NCI-H2107 treated with DMSO at 0.1 percent for 48 hours (cell line): Measurements from ENCODE around the gene TECRL.

ENCODE experiments used
- DNase-seq: peaks from one replicate; lab custom pipeline; 2025; ENCODE audit not compliant: unreplicated experiment; lab: John Stamatoyannopoulos, UW

The TECRL gene

GRCh38 chr4:64330143-64330542 is 79.1 kb downstream of the TECRL start:
- DNase-seq: no peak

DNA sequence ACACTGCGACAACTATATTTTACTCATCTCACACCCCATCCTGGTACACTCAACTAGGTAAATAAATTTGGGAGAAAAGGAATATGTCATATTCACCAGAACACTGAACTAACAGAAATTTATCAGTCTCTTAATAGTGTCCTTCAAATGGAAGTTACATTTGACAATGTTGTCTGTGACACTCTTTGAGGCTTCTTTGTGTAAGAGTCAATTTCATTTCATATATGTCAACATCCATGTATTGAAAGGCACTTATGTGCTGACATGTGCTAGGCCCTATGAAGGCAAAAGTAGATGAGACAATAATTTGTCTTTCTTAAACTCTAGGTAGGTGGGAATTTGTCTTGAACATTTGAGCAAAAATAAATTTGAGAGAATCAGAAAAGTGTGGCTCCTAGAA is 82.0 kb downstream of the TECRL start:
- DNase-seq: no peak

- no peak for DNase-seq
Measured at GRCh38 chr4:64326507-64326906, 82.7 kb downstream of the TECRL start.

DNA sequence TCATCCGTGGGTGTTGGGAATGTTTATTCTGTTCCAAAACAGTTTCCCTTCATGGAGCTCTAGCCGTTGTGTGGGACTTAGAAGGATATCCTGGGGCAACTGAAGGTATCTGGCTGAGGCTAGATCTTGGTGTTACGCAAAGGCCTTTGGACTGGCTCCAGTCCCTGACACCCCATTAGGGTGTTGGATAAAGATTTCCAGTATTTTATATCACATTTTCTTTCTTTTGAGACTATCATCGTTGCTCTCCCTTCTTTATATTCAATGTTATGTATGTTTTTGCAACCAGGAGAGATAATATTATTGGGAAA is 103.0 kb downstream of the TECRL start:
- DNase-seq: no peak

- no peak for DNase-seq
Measured at GRCh38 chr4:64305565-64306254, 103.5 kb downstream of the TECRL start.

GRCh38 chr4:64272432-64272831 is 136.8 kb downstream of the TECRL start:
- no peak for DNase-seq

DNA sequence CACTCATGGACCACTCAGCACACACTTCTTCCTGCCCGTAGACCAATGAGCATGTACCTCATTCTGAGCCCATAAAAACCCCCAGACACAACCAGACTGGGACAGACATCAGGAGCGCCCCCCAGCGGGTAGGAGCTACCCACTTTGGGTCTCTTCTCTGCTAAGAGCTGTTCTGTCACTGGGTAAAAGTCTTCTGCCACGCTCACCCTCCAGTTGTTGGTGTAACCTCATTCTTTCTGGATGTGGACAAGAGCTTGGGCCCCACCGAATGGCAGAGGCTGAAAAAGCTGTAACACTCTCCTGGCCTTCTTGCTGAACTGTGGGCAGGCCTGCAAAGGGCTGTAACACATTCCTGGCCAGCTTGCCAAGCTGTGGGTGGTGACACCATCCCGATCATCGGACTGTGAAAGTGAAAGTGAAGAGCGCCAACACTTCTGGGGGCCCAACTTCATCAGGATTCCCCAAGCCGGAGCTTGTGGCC is 137.6 kb downstream of the TECRL start:
- DNase-seq: no peak

DNA sequence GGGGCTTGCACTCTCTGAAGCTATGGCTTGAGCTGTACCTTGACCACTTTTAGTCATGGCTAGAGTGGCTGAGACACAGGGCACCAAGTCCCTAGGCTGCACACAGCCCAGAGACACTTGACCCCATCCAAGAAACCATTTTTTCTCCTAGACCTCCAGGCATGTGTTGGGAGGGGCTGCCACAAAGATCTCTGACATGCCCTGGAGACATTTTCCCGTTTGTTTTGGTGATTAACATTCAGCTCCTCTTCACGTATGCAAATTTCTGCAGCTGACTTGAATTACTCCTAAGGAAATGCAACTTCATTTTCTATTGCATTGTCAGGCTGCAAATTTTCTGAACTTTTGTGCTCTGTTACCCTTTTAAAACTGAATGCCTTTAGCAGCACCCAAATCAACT is 142.6 kb downstream of the TECRL start:
- no peak for DNase-seq

DNA sequence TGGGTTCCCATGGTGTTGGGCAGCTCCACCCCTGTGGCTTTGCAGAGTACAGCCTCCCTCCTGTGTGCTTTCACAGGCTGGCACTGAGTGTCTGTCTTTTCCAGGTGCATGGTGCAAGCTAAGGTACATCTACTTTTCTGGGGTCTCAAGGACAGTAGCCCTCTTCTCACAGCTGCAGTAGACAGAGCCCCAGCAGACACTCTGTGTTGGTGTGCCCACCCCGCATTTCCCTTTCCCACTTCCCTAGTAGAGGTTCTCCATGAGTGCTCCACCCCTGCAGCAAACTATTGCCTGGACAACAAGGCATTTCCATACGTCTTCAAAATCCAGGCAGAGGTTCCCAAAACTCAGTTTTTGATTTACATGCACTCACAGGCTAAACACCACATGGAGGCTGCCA is 143.0 kb downstream of the TECRL start:
- DNase-seq: no peak

GRCh38 chr4:64251781-64252180 is 157.5 kb downstream of the TECRL start:
- DNase-seq: no peak

GRCh38 chr4:64250488-64250887 is 158.8 kb downstream of the TECRL start:
- no peak for DNase-seq

DNA sequence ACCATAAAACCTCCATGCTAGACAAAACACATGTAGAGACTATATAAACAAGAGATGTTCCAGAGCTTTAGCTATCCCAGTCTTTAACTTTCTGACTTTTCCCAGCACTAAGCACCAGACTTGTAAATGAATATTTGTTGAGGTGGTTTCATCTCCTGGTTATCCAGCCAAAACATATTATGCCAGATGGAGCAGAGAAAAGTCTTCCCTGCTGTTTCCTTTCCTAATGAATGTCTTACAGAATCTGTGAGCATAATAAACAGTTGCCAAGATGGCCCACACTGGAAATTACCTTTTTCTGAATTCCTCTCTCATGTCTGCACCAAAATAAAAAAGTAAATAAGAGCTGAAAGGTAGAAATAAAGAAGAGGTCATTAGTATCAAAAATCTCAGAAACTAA is 159.2 kb downstream of the TECRL start:
- no peak for DNase-seq

DNA sequence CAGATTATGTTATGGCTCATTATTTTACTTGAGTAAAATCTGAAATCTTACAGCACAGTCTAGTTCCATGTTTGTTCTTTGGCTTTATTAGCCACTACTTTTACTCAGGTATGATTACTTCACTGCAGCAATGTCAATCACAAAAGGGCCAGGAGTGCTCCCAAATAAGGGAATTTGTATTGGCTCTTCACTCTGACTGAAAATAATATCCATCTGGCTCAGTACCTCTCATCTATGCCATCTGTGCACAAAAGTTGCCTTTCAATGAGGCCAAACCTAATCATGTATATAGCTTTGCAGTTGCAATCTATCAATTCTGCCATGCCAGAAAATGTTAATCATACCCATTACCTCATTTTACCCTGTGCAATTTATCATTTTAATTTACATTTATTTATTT is 161.1 kb downstream of the TECRL start:
- DNase-seq: no peak

DNA sequence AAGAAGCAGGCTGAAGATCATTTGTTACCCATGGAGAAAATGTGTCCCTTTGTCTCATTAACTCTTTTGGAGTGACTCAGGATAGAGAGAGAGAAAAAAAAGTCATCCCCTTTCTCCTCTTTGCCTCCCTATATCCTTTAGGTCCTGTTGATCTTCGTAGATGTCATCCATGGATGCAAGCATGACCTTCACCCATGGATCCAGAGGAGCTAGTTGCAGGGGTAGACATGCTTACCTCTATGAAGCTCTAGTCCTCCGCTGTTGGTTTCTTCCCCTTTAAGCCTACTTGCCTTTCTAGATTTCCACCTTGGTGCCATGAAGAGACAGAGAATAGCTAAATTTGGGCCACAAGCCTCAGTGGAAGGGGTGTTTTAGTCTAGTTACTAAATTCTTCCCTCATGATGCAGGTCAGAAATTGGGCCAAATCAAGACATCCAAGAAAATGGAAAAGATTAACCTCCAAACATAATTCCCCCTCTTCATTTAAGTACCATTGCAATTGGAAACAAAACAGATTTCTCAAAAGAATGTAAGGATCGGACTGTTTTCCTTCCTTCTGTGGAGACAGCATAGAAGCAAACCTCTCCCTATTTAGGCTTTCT is 178.4 kb downstream of the TECRL start:
- no peak for DNase-seq
